Endodermal cell (in vitro differentiated cells): ENCODE measurements around the gene MBOAT7. TPM values are rescaled to one million over a fixed set of nuclear protein-coding genes. Genes with fewer than 3 reads are reported as not detected.

ENCODE experiments used
- DNase-seq: peaks from one replicate; pipeline ENCODE4 v3.0.0-alpha.2; 2017
- H3K27ac ChIP-seq: 2 replicates; pipeline ENCODE4 v1.5.1; 2013; ENCODE audit warnings: mild to moderate bottlenecking, low read depth, low read length, moderate library complexity
- H3K27me3 ChIP-seq: 2 replicates; pipeline ENCODE4 v1.6.1; 2013; ENCODE audit warnings: mild to moderate bottlenecking, low read length, moderate library complexity; ENCODE audit not compliant: insufficient read depth, control insufficient read depth, poor library complexity, severe bottlenecking
- H3K36me3 ChIP-seq: 2 replicates; pipeline ENCODE4 v1.7.0; 2013; ENCODE audit warnings: mild to moderate bottlenecking, low read length, moderate library complexity; ENCODE audit not compliant: control insufficient read depth, insufficient read depth
- H3K4me1 ChIP-seq: one replicate; pipeline ENCODE4 v1.7.0; 2013; ENCODE audit warnings: low read length; ENCODE audit not compliant: control insufficient read depth, insufficient read depth
- H3K4me3 ChIP-seq: 2 replicates; pipeline ENCODE4 v1.5.1; 2013; ENCODE audit warnings: mild to moderate bottlenecking, low read length, moderate library complexity
- H3K9ac ChIP-seq: 2 replicates; pipeline ENCODE4 v1.6.1; 2013; ENCODE audit warnings: mild to moderate bottlenecking, low read length, moderate library complexity; ENCODE audit not compliant: poor library complexity, severe bottlenecking; ENCODE audit errors: extremely low read depth
- H3K9me3 ChIP-seq: 2 replicates; pipeline ENCODE4 v1.6.1; 2013; ENCODE audit warnings: mild to moderate bottlenecking, low read length, moderate library complexity; ENCODE audit not compliant: control insufficient read depth
- H3K27ac Mint-ChIP-seq: 2 replicates; pipeline ENCODE4 v1.8.0; 2020; ENCODE audit warnings: mixed read lengths
- H3K27me3 Mint-ChIP-seq: 2 replicates; pipeline ENCODE4 v1.8.0; 2021; ENCODE audit warnings: mild to moderate bottlenecking, mixed read lengths; ENCODE audit not compliant: insufficient read depth
- H3K36me3 Mint-ChIP-seq: 2 replicates; pipeline ENCODE4 v1.8.0; 2020; ENCODE audit warnings: low read depth, mixed read lengths
- H3K4me1 Mint-ChIP-seq: 2 replicates; pipeline ENCODE4 v1.8.0; 2020; ENCODE audit warnings: mixed read lengths
- H3K4me3 Mint-ChIP-seq: 2 replicates; pipeline ENCODE4 v1.8.0; 2020; ENCODE audit warnings: mild to moderate bottlenecking, moderate library complexity, mixed read lengths
- H3K9me3 Mint-ChIP-seq: 2 replicates; pipeline ENCODE4 v1.8.0; 2020; ENCODE audit warnings: mild to moderate bottlenecking, mixed read lengths
- CTCF ChIP-seq: fragments of 200-600 bp; sonication (generic); conservative IDR thresholded peaks from 2 replicates; pipeline ENCODE4 v1.5.0; 2021; ENCODE audit warnings: antibody characterized with exemption, mild to moderate bottlenecking
- WGBS, 2 experiments: methylation state at CpG; one replicate each; pipeline versions ENCODE4 v1.1.5 to v1.1.7; 2013; ENCODE audit warnings: missing lambda C conversion rate in 2 of 2, mixed read lengths in 1 of 2; ENCODE audit not compliant: insufficient coverage in 1 of 2, insufficient read length in 1 of 2; 5-methylcytosine and 5-hydroxymethylcytosine counted together
- total RNA-seq, 2 donors: library from RNA; stranded (reverse); fragmentation: NEBNext Ultra II Directional in 1 of 2; extraction: Animal tissue kit (Norgen Biotek cat#: 25700) in 1 of 2; gene quantifications; 2 replicates in 1 of 2; 3 replicates in 1 of 2; pipeline ENCODE4 v1.2.1, GENCODE V29; 2021

Gene MBOAT7
- total RNA-seq, 2 donors from 2014 or later, result 126 to 131 TPM

GRCh38 chr19:54206030-54206830, 16.9 kb upstream of the MBOAT7 start:
- Histone ChIP-seq H3K4me3 (no peak overlapping the region), H3K27me3 (no peaks in the 10 kb centered on the region), H3K4me1 (peaks cover 16% of the 10 kb centered on the region), H3K36me3 (peaks cover 65% of the 10 kb centered on the region), H3K27ac (no peak overlapping the region), H3K9ac (no peak overlapping the region), H3K9me3 (no peaks in the 10 kb centered on the region)
- no peaks in the 10 kb centered on the region for H3K9me3 Mint-ChIP-seq
- H3K36me3 Mint-ChIP-seq, result peaks cover 79% of the 10 kb centered on the region
- H3K27ac Mint-ChIP-seq, result no peak overlapping the region
- peaks cover 54% of the 10 kb centered on the region for H3K4me1 Mint-ChIP-seq
- DNase-seq, result no peak
- no peak for TF ChIP-seq CTCF
- no peak overlapping the region for H3K4me3 Mint-ChIP-seq
- no peaks in the 10 kb centered on the region for H3K27me3 Mint-ChIP-seq
- 96 to 99% methylated on average over 17 to 27 of the region's 27 CpGs for WGBS, 2 experiments

GRCh38 chr19:54204767-54205468, 15.5 kb upstream of the MBOAT7 start:
- Histone ChIP-seq H3K9ac (no peak overlapping the region), H3K4me1 (peaks cover 16% of the 10 kb centered on the region), H3K4me3 (peak overlapping the region; percentile 98), H3K27me3 (no peaks in the 10 kb centered on the region), H3K36me3 (peaks cover 68% of the 10 kb centered on the region), H3K9me3 (no peaks in the 10 kb centered on the region), H3K27ac (no peak overlapping the region)
- H3K36me3 Mint-ChIP-seq, result peaks cover 75% of the 10 kb centered on the region
- no peaks in the 10 kb centered on the region for H3K9me3 Mint-ChIP-seq
- peak overlapping the region; percentile 93 for H3K4me3 Mint-ChIP-seq
- no peaks in the 10 kb centered on the region for H3K27me3 Mint-ChIP-seq
- H3K27ac Mint-ChIP-seq, result no peak overlapping the region
- no peak for DNase-seq
- WGBS, 2 experiments, result 91 to 100% methylated on average over 2 to 4 of the region's 4 CpGs
- H3K4me1 Mint-ChIP-seq, result peaks cover 52% of the 10 kb centered on the region
- TF ChIP-seq CTCF, result no peak

- no peak for TF ChIP-seq CTCF
- Histone ChIP-seq H3K9ac (peak overlapping the region; percentile 98), H3K4me1 (peaks cover 16% of the 10 kb centered on the region), H3K4me3 (peak overlapping the region; percentile 98), H3K27me3 (no peaks in the 10 kb centered on the region), H3K27ac (no peak overlapping the region), H3K36me3 (peaks cover 68% of the 10 kb centered on the region), H3K9me3 (no peaks in the 10 kb centered on the region)
- Mint-ChIP-seq H3K27me3 (no peaks in the 10 kb centered on the region), H3K27ac (peak overlapping the region; percentile 90), H3K4me3 (peak overlapping the region; percentile 93), H3K9me3 (no peaks in the 10 kb centered on the region), H3K36me3 (peaks cover 74% of the 10 kb centered on the region), H3K4me1 (peaks cover 44% of the 10 kb centered on the region)
- DNase-seq, result no peak
- WGBS, 2 experiments, result 90 to 91% methylated on average over 9 of the region's 9 CpGs
Measured at GRCh38 chr19:54203151-54203611, 13.8 kb upstream of the MBOAT7 start.
